ENCODE data around the gene MITF.
"Not testable (repeated sequence)": the region's sequence is repeated elsewhere in the genome, so short reads cannot be mapped to it uniquely, and the experiment has no call there.

The MITF gene

GRCh38 chr3:69786854-69787253 lies 47.6 kb downstream of the MITF start:
- no peak overlapping the region for H3K4me3 ChIP-seq (ENCODE audit: low read depth, low read length)
- no peak for TF ChIP-seq CTCF (conservative IDR thresholded peaks at IDR 0.05; ENCODE audit: low read depth, low read length)
- DNase-seq (ENCODE audit: low read depth) = no peak

- TF ChIP-seq CTCF (conservative IDR thresholded peaks at IDR 0.05; ENCODE audit: low read depth, low read length) = no peak
- peak; percentile 91 for DNase-seq (ENCODE audit: low read depth)
- no peak overlapping the region for H3K4me3 ChIP-seq (ENCODE audit: low read depth, low read length)
These were observed 48.3 kb downstream of the MITF start for GRCh38 chr3:69787436-69788168.

DNA sequence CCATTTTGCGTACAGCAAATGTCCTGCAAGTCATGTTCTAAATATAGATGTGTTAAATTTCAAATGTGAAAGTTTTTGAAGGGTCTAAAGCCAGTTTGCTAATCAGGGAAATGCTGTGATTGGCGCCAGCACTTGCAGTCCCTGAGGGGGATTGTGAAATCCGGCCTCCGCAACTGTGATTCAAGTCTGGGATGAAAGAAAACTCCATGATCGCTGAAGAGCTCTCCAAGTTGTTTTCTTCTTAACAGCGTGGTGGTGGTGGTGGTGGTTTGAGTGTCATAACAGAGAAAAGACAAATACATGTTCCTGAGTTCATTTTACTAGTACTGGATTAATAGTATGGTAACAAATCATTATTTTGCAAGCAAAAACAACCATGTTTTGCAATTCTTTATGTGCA lies 51.8 kb downstream of the MITF start:
- no peak for TF ChIP-seq CTCF (conservative IDR thresholded peaks at IDR 0.05; ENCODE audit: low read depth, low read length)
- peak; percentile 97 for DNase-seq (ENCODE audit: low read depth)
- H3K4me3 ChIP-seq (ENCODE audit: low read depth, low read length) = no peak overlapping the region

DNA sequence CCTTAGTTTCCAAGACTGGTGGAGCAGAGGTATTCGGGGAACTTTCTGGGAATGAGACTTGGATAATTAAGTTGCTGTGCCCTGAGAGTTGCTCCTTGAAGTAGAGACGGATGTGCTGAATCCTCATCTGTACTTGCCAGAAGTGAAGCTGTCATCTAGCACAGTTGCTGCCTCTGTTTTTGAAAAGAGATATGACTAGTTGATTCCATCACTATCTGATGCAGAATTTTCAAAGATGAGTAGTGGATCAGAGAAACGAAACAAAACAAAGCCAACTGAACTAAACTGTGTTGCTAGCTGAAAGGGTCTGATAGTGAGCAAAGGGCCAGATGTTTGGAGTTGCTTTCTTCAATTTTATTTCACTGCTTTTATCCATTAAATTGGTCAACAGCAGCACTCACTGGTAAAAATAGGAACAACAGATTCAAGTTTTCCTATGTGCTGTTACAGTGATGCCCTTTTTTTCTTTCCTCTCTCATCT lies 52.7 kb downstream of the MITF start:
- peak; percentile 61 for TF ChIP-seq CTCF (conservative IDR thresholded peaks at IDR 0.05; ENCODE audit: low read depth, low read length)
- DNase-seq (ENCODE audit: low read depth) = peak; percentile 83
- H3K4me3 ChIP-seq (ENCODE audit: low read depth, low read length) = no peak overlapping the region

DNA sequence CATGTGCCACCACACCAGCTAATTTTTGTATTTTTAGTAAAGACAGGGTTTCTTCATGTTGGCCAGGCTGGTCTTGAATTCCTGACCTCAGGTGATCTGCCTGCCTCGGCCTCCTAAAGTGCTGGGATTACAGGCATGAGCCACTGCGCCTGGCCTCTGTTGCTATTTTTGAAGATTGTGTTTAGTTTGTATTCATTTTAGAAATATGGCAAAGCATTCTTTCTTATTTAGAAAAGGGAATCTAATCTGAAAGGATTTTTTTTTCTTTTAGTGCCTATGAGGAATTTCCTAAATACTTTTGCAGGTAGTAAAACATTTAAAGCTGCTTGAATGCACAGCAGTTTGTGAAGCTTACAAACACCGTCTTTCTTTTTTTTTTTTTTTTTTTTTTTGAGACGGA lies 56.9 kb downstream of the MITF start:
- DNase-seq (ENCODE audit: low read depth); H3K4me3 ChIP-seq (ENCODE audit: low read depth, low read length): not testable (repeated sequence)

DNA sequence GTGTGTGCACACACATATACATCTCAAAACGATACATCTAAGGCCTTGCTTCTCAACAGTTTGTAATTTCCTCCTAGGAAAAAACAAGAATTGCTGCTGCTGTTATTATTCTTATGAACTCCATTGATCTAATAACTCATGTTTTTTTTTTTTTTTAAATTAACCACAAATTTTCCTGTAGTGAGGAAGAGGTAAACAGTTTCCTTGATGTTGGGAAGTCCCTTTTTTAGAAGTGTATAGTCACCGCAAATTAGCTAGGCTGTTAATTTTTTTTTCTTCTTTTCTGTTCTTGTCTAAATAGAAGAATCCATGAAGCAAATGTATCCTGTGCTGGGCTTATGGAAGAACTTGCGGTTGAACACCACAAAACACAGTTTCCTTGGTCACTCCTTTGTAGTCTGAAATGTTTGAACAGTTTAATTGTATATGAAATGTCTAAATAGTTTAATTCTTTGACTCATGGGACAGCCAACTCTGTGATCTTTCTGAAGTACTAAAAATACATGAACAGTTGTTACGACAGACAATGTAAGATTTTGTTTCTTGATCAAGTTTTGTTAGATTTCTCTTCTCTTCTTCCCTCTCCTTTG lies 64.5 kb downstream of the MITF start:
- DNase-seq (ENCODE audit: low read depth) = no peak
- no peak for TF ChIP-seq CTCF (conservative IDR thresholded peaks at IDR 0.05; ENCODE audit: low read depth, low read length)
- H3K4me3 ChIP-seq (ENCODE audit: low read depth, low read length) = no peak overlapping the region

GRCh38 chr3:69805491-69805890 lies 66.2 kb downstream of the MITF start:
- DNase-seq (ENCODE audit: low read depth) = no peak
- no peak overlapping the region for H3K4me3 ChIP-seq (ENCODE audit: low read depth, low read length)
- TF ChIP-seq CTCF (conservative IDR thresholded peaks at IDR 0.05; ENCODE audit: low read depth, low read length) = no peak
